Activated CD4-positive, alpha-beta T cell treated with anti-CD3 and anti-CD28 coated beads, Interleukin-10, Interleukin-2, amounts not matched to agents 100 ng/mL and 50 ng/mL, durations not matched to agents 16 hours and 8 hours (primary cell): ENCODE results near the gene PVALEF.
A peak's percentile ranks its signal among the peaks of the same experiment; 100 is the strongest.

Experiments
- DNase-seq: peaks from one replicate; pipeline ENCODE4 v3.0.0-alpha.2; 2020

PVALEF gene

DNA sequence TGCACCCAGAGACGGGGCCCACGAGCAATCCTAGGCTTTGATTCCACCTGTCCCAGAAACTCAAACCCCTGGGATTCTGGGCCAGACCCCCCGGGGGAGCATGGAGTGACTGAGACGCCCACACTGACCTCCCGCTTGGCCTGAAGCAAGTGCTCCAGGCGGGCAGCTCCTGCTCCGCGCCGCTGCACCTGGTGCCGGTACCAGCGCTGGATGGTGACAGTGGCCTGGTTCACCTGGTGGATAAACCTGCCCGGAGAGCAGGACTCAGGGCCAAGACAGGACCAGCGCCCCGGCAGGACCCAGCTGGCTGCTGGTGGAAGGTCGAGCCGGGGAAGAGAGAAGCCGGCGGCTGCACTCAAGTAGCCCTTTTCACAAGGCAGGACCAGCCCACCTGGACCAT, 34.9 kb downstream of the PVALEF start:
- no peak for DNase-seq

DNA sequence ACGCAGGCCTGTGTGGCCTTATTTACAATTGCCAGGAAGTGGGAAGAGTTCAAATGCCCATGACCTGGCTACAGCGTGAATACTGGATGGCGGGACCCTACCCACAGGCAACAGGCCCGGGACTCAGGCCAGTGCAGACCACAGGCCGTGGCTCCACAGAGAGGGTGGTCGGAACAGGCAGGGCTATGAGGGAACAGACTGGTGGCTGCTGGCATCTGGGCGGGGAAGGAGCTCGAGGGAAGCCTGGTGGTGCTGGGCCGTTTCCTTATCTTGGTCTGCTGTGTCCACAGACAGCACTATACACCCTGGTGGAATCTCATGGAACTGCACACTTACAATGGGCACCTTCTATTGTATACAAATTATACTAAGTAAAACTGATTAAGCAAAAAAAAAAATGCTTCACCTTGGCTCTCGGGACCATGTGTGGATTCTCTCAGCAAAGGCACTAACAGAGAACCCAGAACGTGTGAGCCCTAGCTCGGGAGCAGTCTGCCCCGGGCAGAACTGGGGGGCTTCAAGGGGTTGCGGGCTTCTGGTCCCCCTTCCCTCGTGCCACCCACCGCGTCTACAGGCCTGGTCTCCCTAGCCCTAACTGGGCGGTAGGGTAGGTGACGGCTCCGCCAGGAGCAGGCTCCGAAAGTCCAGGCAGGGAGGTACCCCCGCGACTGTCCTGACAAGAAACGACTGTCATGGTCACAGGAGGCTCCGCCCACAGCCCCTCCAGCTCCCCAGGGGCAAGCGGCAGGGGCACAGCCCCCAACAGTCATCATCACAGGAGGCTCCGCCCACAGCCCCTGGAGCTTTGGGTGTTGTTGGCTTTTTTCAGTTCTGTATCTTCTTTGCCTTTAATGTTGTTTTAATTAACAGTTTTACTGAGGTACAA, 35.6 kb downstream of the PVALEF start:
- DNase-seq, result peak; percentile 52

DNA sequence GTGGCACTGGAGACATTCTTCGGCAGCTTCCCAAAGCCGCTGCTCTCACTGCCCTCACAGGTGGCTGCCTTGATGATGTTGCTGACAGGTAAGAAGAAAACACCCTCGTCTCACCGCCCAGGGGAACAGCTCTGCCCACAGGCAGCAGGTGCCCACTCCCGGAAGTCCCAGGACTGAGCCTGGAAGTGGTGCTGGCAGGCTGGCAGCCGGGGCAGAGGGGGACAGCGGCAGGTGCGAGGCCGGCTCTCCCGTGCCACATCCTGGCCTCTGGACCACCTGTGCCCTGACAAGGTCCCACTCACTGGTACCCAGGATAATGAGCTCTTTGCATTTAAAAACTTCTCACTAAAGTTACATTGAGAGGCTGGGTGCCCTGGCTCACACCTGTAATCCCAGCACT, 37.0 kb downstream of the PVALEF start:
- DNase-seq, result no peak

DNA sequence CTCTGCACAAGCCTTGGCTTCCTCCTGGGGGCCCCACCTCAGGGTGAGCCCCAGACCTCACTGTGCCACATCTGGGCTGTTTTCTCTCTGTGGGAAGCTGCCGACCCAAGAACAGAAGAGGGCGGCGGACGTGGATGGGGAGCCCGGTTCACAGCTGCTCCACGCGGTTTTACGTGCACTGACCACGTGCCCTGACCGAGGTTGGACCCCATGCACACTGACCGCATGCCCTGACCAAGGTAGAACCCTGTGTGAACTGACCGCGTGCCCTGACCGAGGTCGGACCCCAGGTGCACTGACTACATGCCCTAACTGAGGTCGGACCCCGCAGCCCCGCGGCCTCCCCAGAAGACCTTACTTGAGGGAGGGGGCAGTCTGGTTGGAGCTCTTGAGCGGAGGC, 37.8 kb downstream of the PVALEF start:
- no peak for DNase-seq

DNA sequence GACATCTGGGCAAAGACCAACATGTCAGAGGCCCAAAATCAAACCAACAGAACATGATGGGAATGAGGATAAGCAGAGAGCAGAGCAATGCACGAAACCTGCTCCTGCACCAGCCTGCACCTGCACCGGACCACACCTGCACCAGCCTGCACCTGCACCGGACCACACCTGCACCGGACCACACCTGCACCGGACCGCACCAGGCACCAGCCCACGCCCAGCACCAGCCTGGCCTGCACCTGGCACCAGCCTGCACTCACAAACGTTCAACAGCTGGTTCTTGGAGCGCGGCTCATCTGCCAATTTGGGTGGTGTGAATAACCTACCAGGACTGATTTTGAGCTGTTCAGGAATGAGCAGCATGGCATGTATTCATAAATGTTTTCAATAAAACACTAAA, 39.3 kb downstream of the PVALEF start:
- no peak for DNase-seq

DNA sequence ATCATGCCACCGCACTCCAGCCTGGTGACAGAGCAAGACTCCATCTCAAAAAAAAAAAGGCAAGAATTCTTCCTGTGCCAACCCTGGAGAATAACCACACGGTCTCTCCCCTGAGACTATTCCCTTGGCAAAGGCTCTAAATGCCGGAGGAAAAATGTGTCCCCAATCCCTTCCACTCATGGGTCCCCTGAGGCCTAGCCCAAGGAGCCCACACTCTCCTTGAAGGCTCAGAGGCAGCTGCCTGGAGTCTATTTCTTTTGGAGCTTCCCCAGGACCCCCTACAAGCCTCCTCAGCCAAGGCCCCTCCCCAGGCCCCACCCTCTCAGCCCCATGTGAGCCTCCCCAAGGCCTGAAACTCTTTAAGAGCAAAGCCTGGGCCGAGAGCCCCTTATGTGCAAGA, 40.9 kb downstream of the PVALEF start:
- DNase-seq, result no peak

DNA sequence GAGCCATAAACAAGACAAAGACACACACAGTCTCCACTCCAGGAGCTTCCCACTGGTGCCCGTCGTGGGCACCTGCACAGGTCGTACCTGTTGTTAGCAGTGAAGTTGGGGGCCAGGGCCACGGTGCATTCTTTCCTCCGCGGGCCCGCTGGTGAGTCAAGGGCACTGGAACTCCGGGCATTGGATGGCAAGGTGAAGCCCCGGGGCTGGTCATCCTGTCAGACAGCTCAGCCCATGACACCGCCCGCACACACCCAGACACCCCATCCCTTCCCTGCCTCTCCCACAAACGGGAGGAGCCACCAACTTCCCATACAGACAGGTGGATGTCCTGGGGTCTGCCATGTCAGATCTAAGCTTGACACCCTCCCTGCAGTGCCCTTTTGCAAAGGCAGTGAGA, 41.4 kb downstream of the PVALEF start:
- DNase-seq, result no peak

DNA sequence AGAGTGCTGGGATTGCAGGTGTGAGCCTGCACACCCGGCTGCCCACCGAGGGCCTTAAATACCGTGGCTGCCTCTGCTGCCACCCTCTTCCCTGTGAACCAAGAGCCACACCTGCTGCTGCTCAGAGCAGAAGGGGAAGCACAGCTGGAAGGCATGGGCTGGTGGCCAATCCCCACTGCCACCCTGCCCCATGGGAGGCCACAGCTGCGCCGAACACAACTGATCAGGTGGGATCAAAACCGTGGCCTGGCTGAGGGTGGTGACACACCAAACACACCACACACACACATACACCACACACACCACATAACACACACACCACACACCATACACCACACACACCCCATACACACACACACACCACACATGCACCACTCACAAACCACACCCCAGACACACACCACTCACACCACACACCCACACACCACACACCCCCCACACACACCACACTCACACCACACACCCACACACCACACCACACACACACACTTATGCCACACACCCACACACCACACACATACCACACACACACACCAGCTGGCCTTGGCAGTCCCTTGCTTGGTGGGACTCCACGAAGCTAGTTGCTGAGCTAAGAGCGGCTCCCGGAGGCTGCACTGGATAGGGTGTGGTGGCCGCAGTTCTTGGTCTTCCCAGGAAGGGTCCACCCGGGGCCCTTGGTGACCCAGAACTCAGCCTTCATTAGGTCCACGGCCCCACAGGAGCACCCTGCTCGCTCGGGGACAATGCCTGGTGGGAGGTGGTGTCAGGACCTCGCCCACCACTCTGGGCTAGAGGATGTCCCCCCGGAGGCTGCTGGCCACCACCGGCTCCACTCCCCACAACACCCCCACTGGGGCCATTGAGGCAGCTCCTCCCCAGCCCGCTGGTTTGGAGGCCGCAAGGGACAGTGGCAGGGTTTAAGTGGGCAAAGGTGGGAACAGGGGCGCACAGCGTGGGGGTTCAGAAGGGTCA, 42.6 kb downstream of the PVALEF start:
- DNase-seq, result no peak

DNA sequence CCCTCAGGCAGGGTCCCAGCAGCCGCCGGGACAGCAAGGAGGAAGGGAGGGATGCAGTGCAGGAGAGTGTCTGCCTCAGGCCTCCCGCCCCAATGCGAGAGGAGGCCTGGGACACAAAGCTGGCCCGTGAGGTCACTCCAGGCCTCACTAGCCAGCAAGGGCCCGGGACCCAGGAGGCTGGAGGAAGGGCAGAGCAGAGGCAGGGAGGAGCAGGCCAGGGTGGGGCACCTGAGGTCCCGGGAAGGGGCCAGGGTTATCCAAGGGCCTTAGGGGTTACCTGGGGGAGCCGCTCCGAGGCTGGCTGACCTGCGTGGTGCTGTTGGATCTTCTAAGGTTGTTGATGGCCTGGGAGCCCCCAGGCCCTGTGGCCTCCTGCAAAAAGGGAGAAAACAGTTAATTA, 43.3 kb downstream of the PVALEF start:
- no peak for DNase-seq

DNA sequence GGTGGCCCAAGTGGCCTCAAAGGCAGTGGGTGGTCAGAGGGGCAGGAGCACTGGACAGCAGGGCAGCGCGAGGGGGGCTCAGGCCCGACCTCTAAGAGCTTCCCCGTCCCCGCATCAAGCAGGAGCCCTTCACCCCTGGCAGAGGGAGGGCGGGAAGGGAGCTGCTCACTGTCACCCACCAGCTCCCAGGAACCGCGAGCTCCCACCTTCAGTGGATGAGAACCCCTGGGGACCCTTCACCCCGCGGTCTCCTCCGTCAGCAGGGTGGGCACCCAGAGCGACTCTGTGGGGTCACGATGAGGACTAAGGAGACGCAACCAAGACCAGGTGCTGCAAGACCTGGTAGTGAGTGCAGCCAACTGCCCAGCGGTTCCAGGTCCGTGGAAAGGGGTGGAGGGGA, 43.8 kb downstream of the PVALEF start:
- no peak for DNase-seq

DNA sequence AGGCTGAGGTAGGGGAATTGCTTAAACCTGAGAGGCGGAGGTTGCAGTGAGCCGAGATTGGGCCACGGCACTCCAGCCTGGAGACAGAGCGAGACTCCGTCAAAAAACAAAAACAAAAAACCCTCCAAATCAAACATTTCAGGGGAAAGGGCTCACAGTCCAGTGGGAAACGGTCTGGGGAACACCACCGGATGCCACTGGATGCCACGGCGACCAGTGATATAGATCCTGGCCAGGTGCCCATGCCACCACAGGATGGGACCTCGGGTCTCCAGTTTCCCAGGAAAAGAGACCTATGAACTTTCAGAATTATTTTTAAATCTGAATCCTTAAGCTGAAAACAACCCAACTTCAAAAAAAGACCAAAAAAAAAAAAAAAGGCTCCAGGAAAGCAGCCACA, 45.2 kb downstream of the PVALEF start:
- no peak for DNase-seq

DNA sequence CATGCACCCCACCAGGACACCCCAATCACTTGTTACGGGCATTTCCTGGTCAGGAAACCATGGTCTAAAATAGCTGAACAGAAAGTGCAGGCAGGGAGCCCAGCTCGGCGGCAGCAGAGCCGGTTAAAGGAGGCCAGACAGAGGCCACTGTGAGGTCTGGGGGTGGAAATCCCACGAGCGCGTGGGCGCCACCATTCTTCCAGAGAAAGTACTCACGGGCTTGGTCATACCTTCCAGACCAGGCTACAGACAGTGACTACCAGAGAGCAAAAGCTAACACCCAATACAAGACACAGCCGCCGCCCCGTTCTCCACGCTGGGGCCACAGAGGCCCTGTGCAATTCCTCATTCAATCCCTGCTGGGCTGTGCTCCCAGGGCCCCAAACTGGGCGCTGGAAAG, 45.6 kb downstream of the PVALEF start:
- DNase-seq, result no peak

DNA sequence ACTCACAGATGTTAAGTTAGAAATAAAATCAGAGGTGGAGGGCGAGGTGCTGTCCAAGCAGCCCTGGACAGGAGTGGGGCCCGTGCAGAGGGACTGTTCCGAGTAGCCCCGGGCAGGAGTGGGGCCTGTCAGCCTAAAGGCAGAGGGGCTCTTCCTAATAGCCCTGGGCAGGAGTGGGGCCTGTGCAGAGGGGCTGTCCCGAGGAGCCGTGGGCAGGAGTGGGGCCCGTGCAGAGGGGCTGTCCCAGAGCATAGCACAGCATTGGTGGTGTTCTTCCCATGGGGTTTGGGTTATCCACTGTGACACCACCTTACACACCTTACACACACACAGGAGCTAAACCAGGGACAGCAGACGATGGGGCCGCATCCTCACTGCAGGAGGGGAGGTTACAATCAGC, 47.1 kb downstream of the PVALEF start:
- no peak for DNase-seq

DNA sequence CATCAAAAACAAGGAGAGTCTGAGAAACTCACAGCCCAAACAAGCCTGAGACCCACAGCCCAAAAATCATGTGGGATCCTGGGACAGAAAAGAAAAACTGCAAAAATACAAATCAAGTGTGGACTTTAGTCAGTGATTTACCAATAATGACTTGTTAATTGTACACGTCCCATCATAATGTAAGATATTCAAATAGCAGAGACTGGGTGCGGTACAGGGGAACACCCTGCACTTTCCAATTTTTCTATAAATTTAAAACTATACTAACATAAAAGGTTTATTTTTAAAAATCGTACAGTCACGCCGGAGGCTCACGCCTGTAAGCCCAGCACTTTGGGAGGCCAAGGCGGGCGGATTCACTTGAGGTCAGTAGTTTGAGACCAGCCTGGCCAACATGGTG, 48.7 kb downstream of the PVALEF start:
- no peak for DNase-seq

DNA sequence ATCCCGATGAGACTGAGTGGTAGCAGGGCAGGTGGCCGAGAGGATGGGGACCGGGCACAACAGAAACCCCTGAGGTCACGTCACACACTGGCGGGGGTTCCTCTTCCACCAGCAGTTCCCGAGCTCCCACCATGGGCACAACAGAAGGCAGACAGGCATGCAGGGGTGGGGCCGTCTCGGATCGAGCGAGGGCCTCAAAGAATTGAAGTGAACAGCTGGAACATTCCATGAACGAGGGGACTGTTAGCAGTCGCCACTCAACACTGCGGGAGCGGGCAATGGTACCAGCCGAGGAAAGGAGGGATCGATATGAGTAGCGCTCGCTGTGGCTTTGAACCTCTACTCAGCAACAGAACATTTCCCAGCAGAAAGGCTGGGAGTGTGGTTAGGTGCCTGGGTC, 52.2 kb downstream of the PVALEF start:
- no peak for DNase-seq

DNA sequence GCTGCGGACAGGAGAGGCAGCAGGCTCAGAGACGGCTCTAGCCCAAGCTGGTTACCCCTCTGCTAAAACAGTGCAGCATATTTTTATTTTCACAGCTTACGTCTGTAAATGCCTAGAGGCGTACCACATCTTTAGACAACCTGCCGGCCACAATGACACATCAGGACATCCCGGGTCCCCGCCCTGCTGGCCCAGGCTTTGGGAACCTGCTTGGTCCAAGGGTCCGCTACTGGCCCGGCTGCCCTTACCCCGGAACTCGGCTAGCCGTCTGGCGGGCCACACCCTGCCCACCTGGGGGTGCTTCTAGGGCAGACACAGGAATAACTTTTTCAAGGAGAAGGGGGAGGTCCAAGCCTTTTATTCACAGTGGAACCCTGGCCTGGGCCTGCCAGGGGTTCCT, 53.2 kb downstream of the PVALEF start:
- DNase-seq, result no peak

DNA sequence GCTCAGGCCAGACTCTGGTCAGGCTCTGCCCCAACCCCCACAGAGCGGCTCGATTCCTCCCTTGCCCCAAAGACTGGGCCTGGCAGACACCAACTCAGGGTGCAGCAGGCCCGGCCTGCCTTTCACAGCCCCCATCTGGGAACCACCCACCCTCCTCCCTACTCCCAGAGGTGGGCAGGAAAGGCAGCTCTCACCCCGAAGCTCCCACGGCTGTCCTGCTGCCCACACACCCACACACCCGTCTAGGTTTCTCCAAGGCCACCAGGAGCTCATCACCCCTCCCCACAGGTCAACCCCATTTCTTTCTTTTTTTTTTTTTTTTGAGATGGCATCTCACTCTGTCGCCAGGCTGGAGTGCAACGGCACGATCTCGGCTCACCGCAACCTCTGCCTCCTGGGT, 53.7 kb downstream of the PVALEF start:
- DNase-seq, result no peak

DNA sequence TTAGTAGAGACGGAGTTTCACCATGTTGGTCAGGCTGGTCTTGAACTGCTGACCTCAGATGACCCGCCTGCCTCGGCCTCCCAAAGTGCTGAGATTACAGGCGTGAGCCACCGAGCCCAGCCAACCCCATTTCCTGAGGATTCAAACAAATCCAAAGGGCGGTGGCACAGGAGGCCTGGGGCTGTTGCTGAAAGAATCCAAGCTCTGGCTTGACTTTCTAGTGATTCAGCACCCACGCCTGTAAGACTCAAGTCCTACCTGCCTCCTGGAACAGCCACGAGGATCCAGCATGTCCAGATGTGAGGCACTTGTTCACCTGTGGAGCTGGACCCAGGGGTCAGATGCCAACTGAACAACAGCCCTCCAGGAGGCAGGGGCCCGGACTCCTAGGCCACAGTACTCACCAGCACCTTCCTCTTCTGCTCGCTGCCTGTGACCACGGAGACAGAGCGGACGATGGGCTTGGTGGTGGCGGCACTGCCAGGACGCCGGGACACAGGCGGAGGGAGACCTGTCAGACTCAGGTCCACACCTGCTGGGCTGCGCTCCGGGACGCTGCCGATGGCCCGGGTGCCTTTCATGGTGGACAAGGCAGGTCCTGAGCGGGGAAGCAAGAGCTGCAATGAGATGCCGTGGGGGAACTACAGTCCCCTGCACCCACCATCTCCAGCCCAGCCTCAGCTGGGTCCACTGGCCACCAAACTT, 54.3 kb downstream of the PVALEF start:
- DNase-seq, result no peak

DNA sequence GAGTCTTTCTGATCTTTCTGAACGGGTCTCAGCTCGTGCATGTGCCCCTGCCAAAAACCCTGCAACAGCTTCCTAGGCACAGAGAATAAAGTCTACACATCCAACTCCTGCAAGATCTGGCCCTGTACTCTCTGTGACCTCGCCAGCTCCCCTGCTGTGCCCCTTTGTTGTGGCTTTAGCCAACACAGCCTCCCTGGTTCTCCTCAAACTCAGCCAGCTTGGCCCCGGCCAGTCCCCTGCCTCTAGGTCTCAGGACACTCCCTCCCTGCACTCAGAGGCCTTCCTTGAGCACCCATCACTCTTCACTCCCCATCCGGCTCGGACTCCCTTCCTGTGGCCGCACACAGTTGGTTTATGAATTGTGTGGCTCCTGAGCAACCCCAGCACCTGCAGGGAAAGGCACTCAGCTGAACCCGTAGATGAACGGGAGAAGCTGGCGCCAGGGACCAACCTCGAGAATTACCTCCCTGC, 56.1 kb downstream of the PVALEF start:
- DNase-seq, result no peak

DNA sequence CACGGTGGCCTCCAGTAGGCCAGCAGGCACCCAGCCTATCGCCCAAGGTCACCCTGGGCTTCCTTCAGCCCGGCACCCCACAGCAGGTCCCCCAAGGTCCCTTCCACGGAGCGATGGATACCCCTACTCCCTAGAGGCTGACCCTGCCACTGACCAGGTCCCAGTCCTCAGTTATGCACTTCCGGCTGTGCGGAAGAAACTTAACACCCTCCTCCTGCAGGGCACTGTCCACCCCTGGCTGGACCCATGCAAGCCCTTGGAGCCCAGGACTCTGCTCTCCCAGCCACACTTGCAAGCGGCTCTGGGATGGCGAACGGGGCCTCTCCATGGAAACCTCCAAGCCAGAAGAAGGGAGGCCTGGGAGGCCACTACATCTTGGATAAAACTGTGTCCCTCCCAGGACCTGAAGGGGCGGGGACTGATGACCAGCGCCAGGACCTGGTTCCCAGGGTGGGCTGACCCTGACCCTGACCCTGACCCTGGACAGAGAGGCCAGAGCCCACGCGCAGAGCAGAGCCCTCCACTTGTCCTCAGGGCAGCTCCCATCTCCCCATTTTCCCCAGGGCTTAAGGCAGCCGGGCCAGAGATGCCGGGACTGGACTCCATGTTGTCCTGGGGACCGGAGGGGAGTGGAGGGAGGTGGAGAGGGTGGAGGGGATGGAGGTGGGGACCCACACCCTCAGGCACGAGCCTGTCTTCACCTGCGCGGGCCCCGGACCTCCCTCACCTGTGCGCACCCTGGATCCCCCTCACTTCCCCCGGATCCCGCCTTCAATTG, 56.7 kb downstream of the PVALEF start:
- DNase-seq, result no peak

DNA sequence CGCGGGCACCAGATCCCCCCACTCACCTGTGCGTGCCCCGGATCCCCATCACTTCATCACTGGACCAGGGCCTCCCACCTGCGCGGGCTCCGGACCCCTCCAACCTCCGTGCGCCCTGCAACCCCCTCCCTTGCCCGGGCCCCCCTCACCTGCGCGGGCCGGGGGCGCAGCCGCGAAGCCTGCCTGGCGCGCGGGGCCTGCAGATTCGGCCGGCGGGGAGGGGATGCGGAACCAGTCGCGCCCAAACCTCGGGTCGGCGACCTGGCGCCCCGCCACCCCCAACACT, 57.3 kb downstream of the PVALEF start:
- DNase-seq, result no peak

DNA sequence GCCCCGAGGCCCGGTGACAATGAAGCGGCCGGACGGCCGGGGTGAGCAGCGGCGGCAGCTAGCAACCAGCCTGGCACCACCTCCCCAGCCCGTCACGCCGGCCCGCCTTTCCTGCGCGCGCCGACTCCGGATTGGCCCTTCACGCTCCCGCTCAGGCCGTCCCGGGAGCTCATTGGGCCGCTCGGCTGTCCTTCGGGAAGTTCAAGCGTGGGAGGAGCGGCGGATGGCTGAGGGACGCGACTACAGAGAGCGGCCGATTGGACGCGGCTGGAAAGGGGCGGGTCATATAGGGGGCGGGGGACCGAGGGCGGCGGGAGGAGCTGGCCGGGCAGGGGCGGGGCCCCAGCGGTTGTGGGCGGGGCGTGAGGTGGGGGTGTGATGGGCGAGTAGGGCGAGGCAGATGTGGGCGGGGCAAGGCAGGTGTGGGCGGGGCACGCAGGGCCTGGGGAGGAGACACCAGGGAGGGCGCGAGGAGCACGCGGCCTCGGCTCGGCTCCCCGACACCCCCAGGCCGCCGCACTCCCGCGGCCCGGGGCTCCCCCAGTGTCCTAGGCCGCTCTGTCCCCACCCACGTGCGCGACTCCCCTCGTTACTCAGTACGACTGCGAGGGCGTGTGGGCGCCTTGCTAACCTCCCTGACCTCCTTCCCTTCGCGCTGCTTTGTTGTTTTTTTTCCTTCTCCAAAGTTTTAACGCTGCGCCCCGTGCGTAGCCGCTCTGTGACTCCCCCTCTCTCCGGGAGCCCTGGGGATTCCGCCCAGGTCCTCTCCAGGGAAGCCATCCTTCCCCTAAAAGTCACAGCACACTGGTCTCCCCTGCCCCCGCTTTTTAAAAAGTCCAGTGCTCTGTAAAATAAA, 57.8 kb downstream of the PVALEF start, which contains the start of gene CEP131:
Gene CEP131, minus strand, starts transcription at position 60 of the 856 bp plus-strand sequence. CDS start 2,909 bp downstream, outside the sequence.
- DNase-seq, result peak; percentile 99
